MM.1S (cell line): ENCODE measurements around the gene ADAMTSL1.

ENCODE experiments used
- CTCF ChIP-seq: fragments of 300-600 bp; sonication (generic); IDR thresholded peaks from 2 replicates; pipeline ENCODE4 v1.5.1; 2016; ENCODE audit warnings: antibody characterized with exemption, low read length, mixed read lengths
- EZH2 ChIP-seq: fragments of 300-600 bp; sonication (generic); optimal IDR thresholded peaks from 2 replicates; pipeline ENCODE3; 2017; ENCODE audit warnings: low read depth, mild to moderate bottlenecking, antibody characterized with exemption, low read length, mixed read lengths

DNA sequence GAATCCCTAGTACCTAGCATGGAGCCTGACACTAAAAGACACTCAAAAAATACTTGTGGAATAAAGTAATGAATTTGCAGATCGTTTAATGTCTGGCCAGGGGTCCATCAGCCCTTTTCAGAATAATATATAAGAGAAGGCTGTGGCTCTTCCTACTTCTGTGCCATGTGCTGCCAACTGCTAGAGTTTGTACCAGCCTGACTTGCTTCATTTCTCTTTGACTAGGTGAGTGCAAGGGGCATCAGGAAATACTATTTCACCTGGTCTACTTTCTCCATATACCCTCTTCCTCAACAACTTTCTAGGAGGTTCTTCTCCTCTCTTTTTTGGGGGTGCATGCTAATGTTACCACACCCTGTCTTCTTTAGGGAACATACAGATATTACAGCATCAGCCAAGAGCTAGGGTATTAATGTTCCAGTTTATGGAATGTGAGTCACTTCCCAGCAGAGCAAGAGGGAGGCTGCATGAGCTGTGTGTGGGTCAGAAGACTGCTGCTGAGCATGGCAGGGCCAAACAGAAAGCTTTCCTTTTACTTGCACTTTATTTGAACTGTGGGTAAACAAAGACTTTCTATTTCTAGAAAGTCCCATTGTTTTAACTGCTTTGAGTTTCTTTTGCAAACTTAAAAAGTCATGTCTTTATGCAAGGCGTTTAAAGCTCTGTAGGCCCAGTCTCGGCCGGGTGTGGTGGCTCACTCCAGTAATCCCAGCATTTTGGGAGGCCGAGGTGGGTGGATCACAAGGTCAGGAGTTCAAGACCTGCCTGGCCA lies 158.9 kb downstream of the ADAMTSL1 start:
- TF ChIP-seq CTCF (no peak), EZH2 (no peak)
